ENCODE data around the gene PALMD.

GRCh38 chr1:99661780-99662179, 15.9 kb downstream of the PALMD start:
- TF ChIP-seq CTCF (IDR thresholded peaks at IDR 0.05) (no peak), POLR2A (IDR thresholded peaks at IDR 0.05) (no peak), EP300 (IDR thresholded peaks at IDR 0.05) (peak in 1 of 2 donors; percentile 64)
